ENCODE data around the gene NELFB.

NELFB gene

DNA sequence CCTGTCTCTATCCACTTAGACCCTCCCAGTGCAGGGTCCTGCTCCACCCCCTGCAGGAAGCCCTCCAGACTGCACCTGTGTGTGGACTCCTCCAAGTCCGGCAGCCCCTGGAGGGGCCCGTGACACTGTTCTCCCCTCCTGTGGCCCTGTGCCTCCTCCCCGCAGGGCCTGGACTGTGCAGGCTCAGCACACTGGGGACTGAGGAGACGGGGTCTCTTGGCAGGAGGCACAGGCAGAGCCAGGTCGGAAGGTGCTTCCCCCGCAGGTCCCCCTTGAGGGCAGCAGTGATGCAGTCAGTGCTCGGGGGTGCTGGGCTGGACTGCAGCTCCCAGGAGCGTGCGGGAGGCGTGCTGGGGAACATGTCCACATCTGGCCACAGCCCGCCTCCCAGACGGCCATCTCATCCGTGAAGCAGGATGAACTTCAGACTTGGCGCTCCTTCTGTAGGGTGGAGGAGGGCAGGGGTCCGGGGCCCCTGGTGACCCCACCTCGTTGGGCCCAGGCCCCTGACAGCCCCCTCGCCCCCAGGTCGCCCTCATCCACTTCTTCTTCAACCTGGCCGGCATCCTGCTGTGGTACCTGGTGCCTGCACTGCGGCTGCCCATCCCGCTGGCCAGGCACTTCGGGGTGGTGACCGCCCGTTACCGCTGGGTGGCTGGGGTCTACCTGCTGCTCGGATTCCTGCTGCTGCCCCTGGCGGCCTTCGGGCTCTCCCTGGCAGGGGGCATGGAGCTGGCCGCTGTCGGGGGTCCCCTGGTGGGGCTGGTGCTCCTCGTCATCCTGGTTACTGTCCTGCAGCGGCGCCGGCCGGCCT lies 19.5 kb upstream of the NELFB start:
- TF ChIP-seq ZNF565 (CRISPR knock-in tag; conservative IDR thresholded peaks at IDR 0.05; ENCODE audit: low read depth) = no peak
- TF ChIP-seq ARNTL (CRISPR knock-in tag; IDR thresholded peaks at IDR 0.05; ENCODE audit: borderline replicate concordance, low read depth) = no peak
- TF ChIP-seq, protein P1, sequence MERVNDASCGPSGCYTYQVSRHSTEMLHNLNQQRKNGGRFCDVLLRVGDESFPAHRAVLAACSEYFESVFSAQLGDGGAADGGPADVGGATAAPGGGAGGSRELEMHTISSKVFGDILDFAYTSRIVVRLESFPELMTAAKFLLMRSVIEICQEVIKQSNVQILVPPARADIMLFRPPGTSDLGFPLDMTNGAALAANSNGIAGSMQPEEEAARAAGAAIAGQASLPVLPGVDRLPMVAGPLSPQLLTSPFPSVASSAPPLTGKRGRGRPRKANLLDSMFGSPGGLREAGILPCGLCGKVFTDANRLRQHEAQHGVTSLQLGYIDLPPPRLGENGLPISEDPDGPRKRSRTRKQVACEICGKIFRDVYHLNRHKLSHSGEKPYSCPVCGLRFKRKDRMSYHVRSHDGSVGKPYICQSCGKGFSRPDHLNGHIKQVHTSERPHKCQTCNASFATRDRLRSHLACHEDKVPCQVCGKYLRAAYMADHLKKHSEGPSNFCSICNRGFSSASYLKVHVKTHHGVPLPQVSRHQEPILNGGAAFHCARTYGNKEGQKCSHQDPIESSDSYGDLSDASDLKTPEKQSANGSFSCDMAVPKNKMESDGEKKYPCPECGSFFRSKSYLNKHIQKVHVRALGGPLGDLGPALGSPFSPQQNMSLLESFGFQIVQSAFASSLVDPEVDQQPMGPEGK (CRISPR knock-in tag; IDR thresholded peaks at IDR 0.05; ENCODE audit: borderline replicate concordance) = no peak
- TF ChIP-seq RARB (CRISPR knock-in tag; IDR thresholded peaks at IDR 0.05) = no peak
- TF ChIP-seq ZFP30 (CRISPR knock-in tag; IDR thresholded peaks at IDR 0.05) = no peak
- TF ChIP-seq, protein P2, sequence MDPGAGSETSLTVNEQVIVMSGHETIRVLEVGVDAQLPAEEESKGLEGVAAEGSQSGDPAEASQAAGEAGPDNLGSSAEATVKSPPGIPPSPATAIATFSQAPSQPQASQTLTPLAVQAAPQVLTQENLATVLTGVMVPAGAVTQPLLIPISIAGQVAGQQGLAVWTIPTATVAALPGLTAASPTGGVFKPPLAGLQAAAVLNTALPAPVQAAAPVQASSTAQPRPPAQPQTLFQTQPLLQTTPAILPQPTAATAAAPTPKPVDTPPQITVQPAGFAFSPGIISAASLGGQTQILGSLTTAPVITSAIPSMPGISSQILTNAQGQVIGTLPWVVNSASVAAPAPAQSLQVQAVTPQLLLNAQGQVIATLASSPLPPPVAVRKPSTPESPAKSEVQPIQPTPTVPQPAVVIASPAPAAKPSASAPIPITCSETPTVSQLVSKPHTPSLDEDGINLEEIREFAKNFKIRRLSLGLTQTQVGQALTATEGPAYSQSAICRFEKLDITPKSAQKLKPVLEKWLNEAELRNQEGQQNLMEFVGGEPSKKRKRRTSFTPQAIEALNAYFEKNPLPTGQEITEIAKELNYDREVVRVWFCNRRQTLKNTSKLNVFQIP (CRISPR knock-in tag; IDR thresholded peaks at IDR 0.05; ENCODE audit: borderline replicate concordance, low read depth) = no peak
- TF ChIP-seq TSHZ2 (CRISPR knock-in tag; IDR thresholded peaks at IDR 0.05) = no peak
- no peak for TF ChIP-seq ZNF8 (CRISPR knock-in tag; IDR thresholded peaks at IDR 0.05)
- no peak for TF ChIP-seq OSR1 (CRISPR knock-in tag; IDR thresholded peaks at IDR 0.05)
- TF ChIP-seq TOX (CRISPR knock-in tag; IDR thresholded peaks at IDR 0.05; ENCODE audit: borderline replicate concordance) = no peak
- TF ChIP-seq ZFP3 (CRISPR knock-in tag; IDR thresholded peaks at IDR 0.05) = no peak
- TF ChIP-seq GLIS3 (CRISPR knock-in tag; IDR thresholded peaks at IDR 0.05) = no peak
- no peak for ATAC-seq

DNA sequence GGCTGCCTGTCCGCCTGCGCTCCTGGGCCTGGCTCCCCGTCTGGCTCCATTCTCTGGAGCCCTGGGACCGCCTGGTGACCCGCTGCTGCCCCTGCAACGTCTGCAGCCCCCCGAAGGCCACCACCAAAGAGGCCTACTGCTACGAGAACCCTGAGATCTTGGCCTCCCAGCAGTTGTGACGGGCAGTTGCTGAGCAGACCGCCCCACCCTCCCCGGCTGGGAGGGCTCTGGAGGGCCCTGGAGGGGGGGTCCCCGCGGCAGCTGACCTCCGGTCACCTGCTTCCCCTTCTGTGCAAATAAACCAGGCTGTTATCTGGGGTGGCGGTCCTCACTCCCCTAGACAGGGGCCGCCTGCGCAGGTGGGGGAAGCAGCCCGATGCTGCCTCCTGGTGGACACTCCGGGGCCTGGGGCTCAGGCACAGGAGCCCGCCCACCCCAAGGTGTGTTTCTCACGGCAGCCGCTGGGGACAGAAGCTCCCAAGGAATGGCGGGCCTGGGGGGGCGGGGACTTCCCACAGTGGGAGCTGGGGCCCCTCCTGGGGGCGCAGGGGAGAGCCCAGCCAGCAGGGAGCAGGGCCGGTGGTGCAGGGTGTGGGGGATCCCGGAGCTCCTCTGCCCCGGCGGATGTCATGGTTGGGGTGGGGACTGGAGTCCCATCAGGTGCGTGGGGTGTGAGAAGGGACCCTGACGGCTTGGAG lies 18.7 kb upstream of the NELFB start:
- TF ChIP-seq, protein P1 (CRISPR knock-in tag; IDR thresholded peaks at IDR 0.05; ENCODE audit: borderline replicate concordance) = peak; percentile 42; the same call in 1 of the 2 replicates
- TF ChIP-seq ZC3H10 (CRISPR knock-in tag; IDR thresholded peaks at IDR 0.05) = no peak
- peak; percentile 65 for ATAC-seq

GRCh38 chr9:137236936-137237421 lies 18.1 kb upstream of the NELFB start:
- no peak for TF ChIP-seq ZC3H10 (CRISPR knock-in tag; IDR thresholded peaks at IDR 0.05)
- ATAC-seq = no peak

GRCh38 chr9:137237759-137238726 lies 17.1 kb upstream of the NELFB start:
- ATAC-seq = no peak
- TF ChIP-seq, protein P1 (CRISPR knock-in tag; IDR thresholded peaks at IDR 0.05; ENCODE audit: borderline replicate concordance) = no peak
- no peak for TF ChIP-seq RARB (CRISPR knock-in tag; IDR thresholded peaks at IDR 0.05)
- no peak for TF ChIP-seq ESRRG (CRISPR knock-in tag; IDR thresholded peaks at IDR 0.05)
- TF ChIP-seq GLIS3 (CRISPR knock-in tag; IDR thresholded peaks at IDR 0.05) = no peak
- no peak for TF ChIP-seq ISL1 (CRISPR knock-in tag; IDR thresholded peaks at IDR 0.05)
- TF ChIP-seq ZC3H10 (CRISPR knock-in tag; IDR thresholded peaks at IDR 0.05) = no peak
- TF ChIP-seq SNAI2 (CRISPR knock-in tag; IDR thresholded peaks at IDR 0.05) = no peak
- no peak for TF ChIP-seq CSRNP3 (CRISPR knock-in tag; IDR thresholded peaks at IDR 0.05)
- TF ChIP-seq, protein P2 (CRISPR knock-in tag; IDR thresholded peaks at IDR 0.05; ENCODE audit: borderline replicate concordance, low read depth) = no peak
- TF ChIP-seq ZFP30 (CRISPR knock-in tag; IDR thresholded peaks at IDR 0.05) = no peak
- TF ChIP-seq ZFP3 (CRISPR knock-in tag; IDR thresholded peaks at IDR 0.05) = no peak
